Measurements from ENCODE around the gene ARID5B. TPM values are rescaled to one million over a fixed set of nuclear protein-coding genes. Genes with fewer than 3 reads are reported as not detected.
A peak's percentile ranks its signal among the peaks of the same experiment; 100 is the strongest.

ARID5B gene
- total and polyA plus RNA-seq, 2 donors (not counting 1 experiment from before 2014, with no cell fraction given), result 22.4 to 237 TPM

GRCh38 chr10:62056698-62057097, 155.2 kb downstream of the ARID5B start:
- peaks cover 62 to 69% of the 10 kb centered on the region in 2 donors for H3K4me1 ChIP-seq (ENCODE audit: control insufficient read depth in 2 of 2, insufficient read depth in 2 of 2, low read length in 2 of 2)
- intact Hi-C loops (cut with micrococcal nuclease), result loop anchor here (10.0 kb wide), 1 partner anchor 302 kb away; no protein-coding TSS in a partner anchor
- ChIA-PET CTCF (interaction anchor here (1.0 to 6.3 kb wide), 6 partner anchors 10 to 189 kb away, joined by 3 to 49 read pairs (median 8); partner anchors contain the start of gene ARID5B), POLR2A (no interaction called here)
- H3K4me2 ChIP-seq (replicated peaks; ENCODE audit: low read depth, low read length, poor library complexity, severe bottlenecking), result no peak overlapping the region
- H3K36me3 ChIP-seq (replicated peaks in 1 of 2; ENCODE audit: control extremely low read depth in 1 of 2, control insufficient read depth in 1 of 2, extremely low read depth in 1 of 2, insufficient read depth in 2 of 2, low read length in 1 of 2), result peaks cover 0 to 90% of the 10 kb centered on the region in 2 experiments
- H3K9ac ChIP-seq (ENCODE audit: low read length), result no peak overlapping the region
- H2AFZ ChIP-seq (ENCODE audit: insufficient read depth, low read depth, low read length, poor library complexity, severe bottlenecking), result no peak overlapping the region
- whole genome bisulfite sequencing (ENCODE audit: insufficient coverage), result 92% methylated on average over 2 of the region's 3 CpGs
- H3K27me3 ChIP-seq (replicated peaks in 1 of 4; ENCODE audit: control extremely low read depth in 1 of 4, control insufficient read depth in 3 of 4, insufficient read depth in 4 of 4, low read length in 3 of 4), result no peaks in the 10 kb centered on the region
- no peaks in the 10 kb centered on the region for H3K9me3 Mint-ChIP-seq (ENCODE audit: insufficient read depth)
- ATAC-seq (ENCODE audit: low read depth), result no peak
- no peak for DNase-seq
- peaks cover 0 to 6% (median 1%) of the 10 kb centered on the region in 3 donors for H3K9me3 ChIP-seq (ENCODE audit: control extremely low read depth in 1 of 3, control insufficient read depth in 2 of 3, insufficient read depth in 1 of 3, low read length in 2 of 3)
- no peak for TF ChIP-seq EZH2 (IDR thresholded peaks at IDR 0.05; ENCODE audit: borderline replicate concordance, insufficient read depth, low read depth, low read length, poor library complexity, severe bottlenecking)
- TF ChIP-seq CTCF (IDR thresholded peaks at IDR 0.05), result no peak
- H3K79me2 ChIP-seq (ENCODE audit: control insufficient read depth, insufficient read depth, low read length), result peaks cover 86% of the 10 kb centered on the region
- no peaks in the 10 kb centered on the region for H3K27me3 Mint-ChIP-seq
- peak overlapping the region in 1 of 2 donors; percentile 92 for H3K27ac ChIP-seq (ENCODE audit: low read length in 2 of 2)
- no peak overlapping the region for H3K4me3 ChIP-seq (ENCODE audit: control extremely low read depth in 1 of 5, extremely low read depth in 1 of 5, insufficient read depth in 1 of 5, low read depth in 2 of 5, low read length in 4 of 5)
- peak overlapping the region; percentile 65 for H3K27ac Mint-ChIP-seq
- H3K4me3 Mint-ChIP-seq, result no peak overlapping the region
- no peaks in the 10 kb centered on the region for H4K20me1 ChIP-seq (ENCODE audit: control insufficient read depth, insufficient read depth, low read length, poor library complexity, severe bottlenecking)
- peaks cover 91% of the 10 kb centered on the region for H3K4me1 Mint-ChIP-seq

- no peak overlapping the region for H2AFZ ChIP-seq (ENCODE audit: insufficient read depth, low read depth, low read length, poor library complexity, severe bottlenecking)
- no peaks in the 10 kb centered on the region for H4K20me1 ChIP-seq (ENCODE audit: control insufficient read depth, insufficient read depth, low read length, poor library complexity, severe bottlenecking)
- peaks cover 83% of the 10 kb centered on the region for H3K79me2 ChIP-seq (ENCODE audit: control insufficient read depth, insufficient read depth, low read length)
- no peak overlapping the region for H3K9ac ChIP-seq (ENCODE audit: low read length)
- intact Hi-C loops (cut with micrococcal nuclease), result loop anchor here (10.0 kb wide), 1 partner anchor 303 kb away; no protein-coding TSS in a partner anchor
- DNase-seq (no peak), ATAC-seq (ENCODE audit: low read depth) (no peak)
- Mint-ChIP-seq H3K4me3 (no peak overlapping the region), H3K9me3 (ENCODE audit: insufficient read depth) (no peaks in the 10 kb centered on the region), H3K27me3 (no peaks in the 10 kb centered on the region), H3K27ac (peak overlapping the region; percentile 32), H3K4me1 (peaks cover 91% of the 10 kb centered on the region)
- no peak overlapping the region for H3K4me2 ChIP-seq (replicated peaks; ENCODE audit: low read depth, low read length, poor library complexity, severe bottlenecking)
- H3K4me3 ChIP-seq (ENCODE audit: control extremely low read depth in 1 of 5, extremely low read depth in 1 of 5, insufficient read depth in 1 of 5, low read depth in 2 of 5, low read length in 4 of 5), result no peak overlapping the region
- WGBS (ENCODE audit: insufficient coverage), result no CpG with 5 or more reads among the region's 3 CpGs
- H3K27ac ChIP-seq (ENCODE audit: low read length in 2 of 2), result peak overlapping the region in 1 of 2 donors; percentile 92
- peaks cover 0 to 6% (median 1%) of the 10 kb centered on the region in 3 donors for H3K9me3 ChIP-seq (ENCODE audit: control extremely low read depth in 1 of 3, control insufficient read depth in 2 of 3, insufficient read depth in 1 of 3, low read length in 2 of 3)
- TF ChIP-seq CTCF (IDR thresholded peaks at IDR 0.05) (no peak), EZH2 (IDR thresholded peaks at IDR 0.05; ENCODE audit: borderline replicate concordance, insufficient read depth, low read depth, low read length, poor library complexity, severe bottlenecking) (no peak)
- no peaks in the 10 kb centered on the region for H3K27me3 ChIP-seq (replicated peaks in 1 of 4; ENCODE audit: control extremely low read depth in 1 of 4, control insufficient read depth in 3 of 4, insufficient read depth in 4 of 4, low read length in 3 of 4)
- ChIA-PET CTCF (interaction anchor here (1.0 to 6.3 kb wide), 5 partner anchors 10 to 188 kb away, joined by 3 to 49 read pairs (median 8); partner anchors contain the start of gene ARID5B), POLR2A (no interaction called here)
- peaks cover 62 to 67% of the 10 kb centered on the region in 2 donors for H3K4me1 ChIP-seq (ENCODE audit: control insufficient read depth in 2 of 2, insufficient read depth in 2 of 2, low read length in 2 of 2)
- peaks cover 0 to 89% of the 10 kb centered on the region in 2 experiments for H3K36me3 ChIP-seq (replicated peaks in 1 of 2; ENCODE audit: control extremely low read depth in 1 of 2, control insufficient read depth in 1 of 2, extremely low read depth in 1 of 2, insufficient read depth in 2 of 2, low read length in 1 of 2)
Observed at GRCh38 chr10:62057359-62057758, 155.9 kb downstream of the ARID5B start.

Data from B cell (primary cell).